ENCODE results near the gene SNX6. TPM values are rescaled to one million over a fixed set of nuclear protein-coding genes. Genes with fewer than 3 reads are reported as not detected.
"Not testable (repeated sequence)": the region's sequence is repeated elsewhere in the genome, so short reads cannot be mapped to it uniquely, and the experiment has no call there.

The SNX6 gene
- total and polyA plus RNA-seq, 7 experiments from 2014 or later, result 56.6 to 114 (median 63.7) TPM

DNA sequence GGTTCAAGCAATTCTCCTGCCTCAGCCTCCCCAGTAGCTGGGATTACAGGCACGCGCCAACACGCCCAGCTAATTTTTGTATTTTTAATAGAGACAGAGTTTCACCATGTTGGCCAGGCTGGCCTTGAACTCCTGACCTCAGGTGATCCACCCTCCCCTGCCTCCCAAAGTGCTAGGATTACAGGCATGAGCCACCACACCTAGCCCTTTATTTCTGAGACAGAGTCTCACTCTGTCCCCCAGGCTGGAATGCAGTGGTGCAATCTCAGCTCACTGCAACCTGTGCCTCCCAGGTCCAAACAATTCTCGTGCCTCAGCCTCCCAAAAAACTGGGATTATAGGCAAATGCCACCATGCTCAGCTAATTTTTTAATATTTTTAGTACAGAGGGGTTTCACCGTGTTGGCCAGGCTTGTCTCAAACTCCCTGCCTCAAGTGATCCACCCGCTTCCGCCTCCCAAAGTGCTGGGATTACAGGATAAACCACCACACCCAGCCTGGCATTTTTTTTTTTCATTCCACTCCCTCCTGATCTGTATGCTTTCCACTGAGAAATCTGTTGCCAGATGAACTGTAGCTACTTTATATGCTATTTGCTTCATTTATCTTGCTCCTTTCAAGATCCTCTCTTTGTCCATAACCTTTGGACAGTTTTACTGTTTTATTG lies 109.5 kb downstream of the SNX6 start:
- intact Hi-C loops (cut with micrococcal nuclease), result not testable (repeated sequence)

More for the DNA sequence above, 109.5 kb downstream of the SNX6 start:
- peak overlapping the region in 3 of 9 donors; percentile 6 to 77 (median 17) for H3K27ac Mint-ChIP-seq
- ATAC-seq; H3K4me1 ChIP-seq (ENCODE audit: control insufficient read depth in 2 of 2, insufficient read depth in 2 of 2, low read length in 2 of 2); H3K27me3 Mint-ChIP-seq; H3K27ac ChIP-seq (ENCODE audit: low read depth, low read length); H3K4me3 ChIP-seq (ENCODE audit: low read length); H3K4me3 Mint-ChIP-seq; H3K9me3 Mint-ChIP-seq; POLR2A ChIA-PET; H3K27me3 ChIP-seq (ENCODE audit: control insufficient read depth in 2 of 2, insufficient read depth in 2 of 2, low read length in 2 of 2); DNase-seq; H3K9me3 ChIP-seq (ENCODE audit: control insufficient read depth in 2 of 3, low read length in 3 of 3): not testable (repeated sequence)
- peaks cover 0 to 10% (median 0%) of the 10 kb centered on the region in 7 donors for H3K4me1 Mint-ChIP-seq
- H3K36me3 Mint-ChIP-seq, result peaks cover 13 to 70% (median 62%) of the 10 kb centered on the region in 5 donors
- CTCF ChIA-PET, result interaction anchor here (0.7 kb wide), 1 partner anchor 476 kb away, joined by 3 read pairs; no protein-coding TSS in a partner anchor
- H3K36me3 ChIP-seq (ENCODE audit: control insufficient read depth in 2 of 3, insufficient read depth in 3 of 3, low read length in 3 of 3), result peaks cover 33 to 69% (median 48%) of the 10 kb centered on the region in 3 experiments

Other genes starting within 250 kb of the SNX6 start
- 10 to 100 TPM in 1 of 5 experiments, 1 to 10 TPM in 4; 2.2 to 13.3 (median 3.0) TPM for gene SPTSSA, start 167.9 kb downstream of the SNX6 start, total RNA-seq
- gene SPTSSA, start 167.9 kb downstream of the SNX6 start, polyA plus RNA-seq, result 1 to 10 TPM; 5.1 to 8.5 TPM
- 10 to 100 TPM; 34.8 to 84.3 (median 60.9) TPM for gene EAPP, start 90.4 kb downstream of the SNX6 start, total RNA-seq
- gene EAPP, start 90.4 kb downstream of the SNX6 start, polyA plus RNA-seq, result 100 to 1,000 TPM; 103 to 125 TPM
- gene CFL2, start 84.4 kb upstream of the SNX6 start, total RNA-seq, result 10 to 100 TPM in 4 of 5 experiments, 1 to 10 TPM in 1; 5.2 to 34.2 (median 11.7) TPM
- gene CFL2, start 84.4 kb upstream of the SNX6 start, polyA plus RNA-seq, result 1 to 10 TPM; 3.6 to 6.3 TPM
- gene BAZ1A, start 245.2 kb upstream of the SNX6 start, total RNA-seq, result 10 to 100 TPM; 47.4 to 62.5 (median 53.3) TPM
- gene BAZ1A, start 245.2 kb upstream of the SNX6 start, polyA plus RNA-seq, result 10 to 100 TPM; 10.3 to 14.1 TPM